K562 (cell line): Measurements from ENCODE around the gene WASF2. TPM values are rescaled to one million over a fixed set of nuclear protein-coding genes. Genes with fewer than 3 reads are reported as not detected.

Source experiments
- CBFA2T2 ChIP-seq: fragments of 450-650 bp; conservative IDR thresholded peaks from 2 replicates; pipeline ENCODE4 v1.6.1; 2017; ENCODE audit warnings: mild to moderate bottlenecking
- CHD7 ChIP-seq: fragments of 200-600 bp; sonication (generic); IDR thresholded peaks from one replicate; pipeline ENCODE4 v1.6.1; 2012; ENCODE audit warnings: mild to moderate bottlenecking, low read depth, low read length, inconsistent platforms
- FOXK1 ChIP-seq: sonication (generic); formaldehyde crosslinking; IDR thresholded peaks from 2 replicates; pipeline ENCODE4 v1.8.0; 2022; ENCODE audit warnings: missing genetic modification reagents, mild to moderate bottlenecking, borderline replicate concordance
- NFIC ChIP-seq: fragments of 450-650 bp; IDR thresholded peaks from 2 replicates; pipeline ENCODE4 v1.6.1; 2017; ENCODE audit warnings: mild to moderate bottlenecking, inconsistent platforms
- RFX5 ChIP-seq: IDR thresholded peaks from 2 replicates; pipeline ENCODE4 v1.6.1; 2011; ENCODE audit warnings: low read depth, mild to moderate bottlenecking, improper control_type of control experiment, low read length
- RNF219 ChIP-seq: fragments of 250-450 bp; sonication (Bioruptor Pico); IDR thresholded peaks from 2 replicates; pipeline ENCODE4 v1.5.0; 2022; ENCODE audit warnings: mild to moderate bottlenecking
- TRIM25 ChIP-seq: fragments of 450-650 bp; IDR thresholded peaks from 2 replicates; pipeline ENCODE4 v1.7.0; 2016; ENCODE audit warnings: borderline replicate concordance
- ZFP30 ChIP-seq: fragments of 250-450 bp; sonication (Bioruptor Pico); IDR thresholded peaks from 2 replicates; pipeline ENCODE4 v1.8.0; 2022; ENCODE audit warnings: moderate library complexity, mild to moderate bottlenecking, inconsistent platforms, borderline replicate concordance
- ZNF121 ChIP-seq: sonication (generic); formaldehyde crosslinking; conservative IDR thresholded peaks from 2 replicates; pipeline ENCODE4 v1.8.0; 2022; ENCODE audit warnings: missing genetic modification reagents
- ZNF124 ChIP-seq: sonication (generic); formaldehyde crosslinking; IDR thresholded peaks from 2 replicates; pipeline ENCODE4 v1.8.1; 2022; ENCODE audit warnings: missing genetic modification reagents
- ZNF444 ChIP-seq: fragments of 250-450 bp; sonication (Bioruptor Pico); IDR thresholded peaks from 2 replicates; pipeline ENCODE4 v1.4.0; 2020; ENCODE audit warnings: mild to moderate bottlenecking, moderate library complexity
- polyA plus RNA-seq, 8 experiments: library from polyadenylated mRNA; depleted of rRNA in 4 of 8; stranded (reverse) in 5 of 8; unstranded in 3 of 8; fragments of >200 nt; fragmentation: Nextera tagmentation in 2 of 8; fragmentation: Illumina TruSeq in 1 of 8; extraction: Ambion mirVana in 2 of 8; extraction: Trizol in 1 of 8; gene quantifications; 2 replicates each; pipeline versions ENCODE4 v1.2.1 to v1.2.3, GENCODE V29; 2011 to 2014; ENCODE audit warnings: inconsistent platforms in 1 of 8, missing spikeins in 1 of 8
- total RNA-seq, 7 experiments: library from RNA; depleted of rRNA in 6 of 7; stranded (reverse); fragments of >200 nt in 6 of 7; fragmentation: Illumina TruSeq in 2 of 7; extraction: Trizol in 2 of 7; gene quantifications; 2 replicates each; pipeline versions ENCODE4 v1.2.1 to v1.2.3, GENCODE V29; 2011 to 2021; ENCODE audit warnings: low replicate concordance in 1 of 7

WASF2 gene
- total and polyA plus RNA-seq, 9 of the 15 experiments (the other 6 are each of a cell fraction or from before 2014, with no cell fraction given), result 8.2 to 163 (median 31.2) TPM

DNA sequence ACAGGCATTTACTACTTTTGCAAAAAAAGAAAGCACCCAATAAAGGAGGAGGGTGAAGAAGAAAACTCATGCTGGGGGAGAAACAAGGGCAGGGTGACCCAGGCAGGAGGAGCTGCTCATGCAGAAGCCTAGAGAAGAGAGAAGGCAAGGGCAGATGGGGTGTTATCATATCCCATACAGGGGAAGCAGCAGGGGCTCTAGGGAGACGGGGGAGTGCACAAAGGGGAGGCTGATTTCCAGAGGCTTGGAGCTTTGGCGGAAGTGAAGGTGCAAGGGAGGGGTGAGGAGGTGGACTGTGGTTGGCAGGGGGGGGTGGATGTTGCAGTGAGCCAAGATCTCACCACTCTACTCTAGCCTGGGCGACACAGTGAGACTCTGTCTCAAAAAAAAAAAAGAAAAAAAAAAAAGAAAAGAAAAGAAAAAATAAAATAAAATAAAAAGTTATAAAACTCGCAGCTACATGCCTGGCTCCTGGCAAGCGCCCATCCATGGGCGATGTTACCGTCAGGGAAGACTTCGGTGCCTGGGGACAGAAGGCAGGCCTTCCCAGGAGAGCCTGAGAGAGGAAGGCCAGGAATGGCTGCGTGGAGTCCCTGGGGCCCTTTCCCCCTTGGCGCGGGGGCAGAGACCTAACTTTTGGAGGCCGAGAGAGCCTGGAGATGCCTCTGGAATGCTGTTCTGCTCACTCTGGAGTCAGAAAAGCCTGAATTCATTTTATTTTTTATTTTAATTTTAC lies 112.0 kb downstream of the WASF2 start (continued):
- no peak for TF ChIP-seq TRIM25
- no peak for TF ChIP-seq ZNF444
- TF ChIP-seq RNF219 (CRISPR knock-in tag), result no peak
- no peak for TF ChIP-seq CHD7
- TF ChIP-seq ZFP30 (CRISPR knock-in tag), result no peak
- no peak for TF ChIP-seq ZNF121 (CRISPR knock-in tag)
- TF ChIP-seq NFIC, result no peak
- TF ChIP-seq RFX5, result no peak
- peak; percentile 43; the same call in 1 of the 2 replicates for TF ChIP-seq CBFA2T2
- TF ChIP-seq ZNF124, result no peak
- TF ChIP-seq FOXK1 (CRISPR knock-in tag), result no peak
